GM11168 (cell line): ENCODE results near the gene RASIP1.
"Not testable (repeated sequence)": the region's sequence is repeated elsewhere in the genome, so short reads cannot be mapped to it uniquely, and the experiment has no call there.

Experiments
- in situ Hi-C: fragments of 300-500 bp; cut with MboI; formaldehyde crosslinking; loops from one replicate; pipeline ENCODE4 v1.12.0; 2022; ENCODE audit warnings: low sequenced_read_pairs; ENCODE audit not compliant: unreplicated experiment

Gene RASIP1

DNA sequence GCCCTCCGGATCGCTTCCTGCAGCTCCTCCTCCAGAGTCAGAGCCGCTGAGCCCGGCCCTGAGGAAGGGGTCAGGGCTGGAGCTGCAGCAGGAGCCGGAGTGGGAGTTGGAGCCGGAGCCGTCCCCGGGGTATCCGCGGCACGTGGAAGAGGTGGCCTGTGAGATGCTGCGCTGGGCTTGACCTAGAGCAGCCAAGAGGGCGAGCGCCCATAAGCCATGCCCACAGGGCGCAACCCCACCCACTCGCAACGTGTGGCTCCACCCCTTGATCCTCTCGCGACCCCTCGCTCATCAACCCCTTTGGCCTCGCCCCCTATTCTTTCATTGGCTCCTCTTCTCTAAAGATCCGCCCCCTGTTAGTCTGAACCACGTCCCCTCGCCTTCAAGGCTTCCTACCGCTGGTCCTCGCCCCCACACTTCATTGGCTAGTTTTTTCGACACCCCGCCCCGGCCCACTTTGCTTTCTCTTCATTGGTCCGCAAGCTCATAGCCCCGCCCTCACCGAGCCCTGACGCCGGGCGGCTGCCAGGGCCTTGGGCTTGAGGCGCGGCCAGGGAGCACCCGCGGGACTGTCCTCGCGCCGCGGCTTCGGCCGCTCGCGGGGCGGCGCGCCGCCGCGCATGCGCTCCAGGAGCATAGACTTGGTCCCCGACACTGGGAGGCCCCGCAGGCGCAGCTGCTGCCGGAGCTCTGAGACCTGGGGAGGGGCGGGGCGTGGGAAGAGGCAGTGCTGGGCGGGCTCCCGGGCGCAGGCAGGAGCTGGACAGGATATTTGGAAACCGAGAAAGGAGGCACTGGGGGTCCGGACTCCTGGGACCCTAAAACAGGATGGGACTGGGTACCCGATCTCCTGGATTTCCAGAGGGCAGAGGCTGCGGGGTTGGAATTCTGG, 26.3 kb downstream of the RASIP1 start:
- in situ Hi-C loops, result no loop called here

DNA sequence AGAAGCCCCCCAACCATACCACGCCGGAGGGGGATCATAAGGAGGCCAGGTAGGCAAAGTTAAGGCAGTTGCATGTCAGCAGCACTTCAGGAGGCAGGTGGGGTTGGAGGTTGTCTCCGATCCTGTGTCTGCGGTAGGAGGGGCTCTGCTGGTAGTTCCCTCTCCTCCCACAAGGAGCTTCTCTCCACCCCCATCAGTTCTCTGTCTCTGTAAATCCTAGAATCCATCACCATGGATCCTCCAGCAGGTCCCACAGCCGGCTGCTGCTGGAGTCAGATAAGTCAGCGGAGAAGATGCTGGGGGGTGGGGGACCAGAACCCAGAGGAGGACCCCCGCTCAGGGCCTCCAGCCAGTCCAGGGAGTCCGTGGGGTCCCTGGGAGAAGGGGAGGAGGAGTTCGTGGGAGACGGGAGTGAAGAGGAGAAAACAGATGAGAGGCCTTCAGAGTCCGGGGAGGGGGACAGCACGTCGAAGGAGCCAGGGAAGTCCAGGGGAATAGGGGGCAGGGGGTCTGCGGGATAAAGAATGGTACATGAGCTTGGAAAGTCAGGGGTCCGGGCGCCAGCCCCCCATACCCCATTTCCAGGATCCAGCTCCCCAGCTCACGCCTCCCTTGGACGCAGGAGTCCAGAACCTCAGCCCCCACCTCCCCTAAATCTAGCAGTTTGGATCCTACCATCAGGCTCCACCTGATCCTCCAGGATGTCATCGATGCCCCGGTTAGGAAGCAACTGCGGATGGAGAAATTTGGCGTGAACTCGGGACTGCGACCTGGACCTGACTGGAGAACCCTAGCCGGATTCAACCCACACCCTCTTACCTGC, 27.2 kb downstream of the RASIP1 start:
- in situ Hi-C loops, result no loop called here

DNA sequence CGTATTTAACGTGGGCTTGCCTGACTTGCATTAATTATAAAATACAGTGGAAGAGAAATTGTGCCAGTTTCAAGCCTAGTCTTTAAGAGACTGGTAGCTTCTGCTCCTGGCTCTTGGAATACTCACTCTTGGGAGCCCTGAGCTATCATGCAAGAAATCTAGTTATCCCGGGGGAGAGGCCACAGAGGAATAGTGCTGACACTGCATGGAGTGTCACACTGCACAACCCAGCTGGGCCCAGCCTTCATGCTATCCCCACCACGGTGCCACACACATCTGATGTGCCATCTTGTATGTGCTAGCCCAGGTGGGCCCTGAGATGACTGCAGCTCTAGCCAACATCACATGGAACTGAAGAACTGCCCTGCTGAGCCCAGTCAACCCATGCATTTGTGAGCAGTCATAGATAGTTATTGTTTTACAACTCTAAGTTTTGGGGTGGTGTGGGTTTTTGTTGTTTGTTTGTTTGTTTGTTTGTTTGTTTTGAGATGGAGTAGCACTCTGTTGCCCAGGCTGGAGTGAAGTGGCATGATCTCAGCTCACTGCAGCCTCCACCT, 29.2 kb downstream of the RASIP1 start:
- in situ Hi-C loops, result no loop called here

DNA sequence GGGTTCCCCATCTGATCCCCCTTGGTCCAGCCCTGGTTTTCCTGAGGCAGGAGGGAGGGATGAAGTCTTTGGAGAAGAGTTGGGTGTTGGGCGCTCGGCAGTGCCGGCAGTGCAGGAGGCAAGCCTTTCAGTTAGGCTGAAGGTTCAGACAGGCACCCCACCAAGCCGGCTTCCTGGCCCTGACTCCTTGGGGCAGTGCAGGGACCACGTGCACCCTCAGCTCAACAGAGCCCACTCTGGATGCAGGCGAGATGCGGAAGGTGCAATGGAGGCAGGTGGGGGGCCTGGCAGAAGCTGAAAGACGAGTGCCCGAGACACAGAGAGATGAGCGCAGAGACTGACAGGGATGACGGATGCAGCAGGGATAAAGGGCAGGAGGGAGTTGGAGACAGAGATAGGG, 31.9 kb downstream of the RASIP1 start:
- in situ Hi-C loops, result no loop called here

DNA sequence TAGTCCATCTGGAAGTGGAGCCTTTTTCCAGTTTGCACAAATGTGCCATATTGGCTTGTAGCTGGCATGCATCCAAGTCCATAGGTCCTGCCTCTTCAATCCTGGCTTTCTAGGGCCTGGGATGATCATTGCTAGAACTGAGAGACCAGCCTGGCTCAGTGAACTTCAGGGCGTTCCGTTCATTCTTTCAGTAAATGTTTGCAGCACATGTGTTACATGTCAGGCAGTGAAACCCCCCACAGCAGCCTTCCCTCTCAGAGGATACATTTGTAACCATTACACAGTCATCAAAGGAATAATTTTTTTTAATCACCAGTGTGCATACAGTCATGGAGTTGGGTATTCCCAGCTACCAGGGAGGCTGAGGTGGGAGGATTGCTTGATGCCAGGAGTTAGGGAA, 35.0 kb downstream of the RASIP1 start:
- in situ Hi-C loops, result no loop called here

DNA sequence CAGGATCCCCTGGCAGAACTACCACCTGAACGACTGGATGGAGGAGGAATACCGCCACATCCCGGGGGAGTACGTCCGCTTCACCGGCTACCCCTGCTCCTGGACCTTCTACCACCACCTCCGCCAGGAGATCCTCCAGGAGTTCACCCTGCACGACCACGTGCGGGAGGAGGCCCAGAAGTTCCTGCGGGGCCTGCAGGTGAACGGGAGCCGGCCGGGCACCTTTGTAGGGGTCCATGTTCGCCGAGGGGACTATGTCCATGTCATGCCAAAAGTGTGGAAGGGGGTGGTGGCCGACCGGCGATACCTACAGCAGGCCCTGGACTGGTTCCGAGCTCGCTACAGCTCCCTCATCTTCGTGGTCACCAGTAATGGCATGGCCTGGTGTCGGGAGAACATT, 37.1 kb downstream of the RASIP1 start:
- in situ Hi-C loops, result no loop called here

DNA sequence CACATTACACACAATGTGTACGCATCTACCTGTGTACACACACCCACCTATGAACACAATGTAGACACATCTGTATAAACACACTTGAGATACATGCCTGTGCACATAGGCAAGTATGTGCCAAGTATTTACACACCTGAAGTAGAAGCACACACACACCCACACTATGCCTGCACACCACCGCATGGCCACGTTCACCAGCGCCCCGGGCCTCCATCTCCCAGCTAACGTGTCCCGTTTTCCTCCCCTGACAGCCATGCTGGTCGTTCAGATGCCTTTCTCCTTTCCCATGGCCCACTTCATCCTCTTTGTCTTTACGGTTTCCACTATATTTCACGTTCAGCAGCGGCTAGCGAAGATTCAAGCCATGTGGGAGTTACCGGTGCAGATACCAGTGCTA, 37.7 kb downstream of the RASIP1 start:
- in situ Hi-C loops, result no loop called here

DNA sequence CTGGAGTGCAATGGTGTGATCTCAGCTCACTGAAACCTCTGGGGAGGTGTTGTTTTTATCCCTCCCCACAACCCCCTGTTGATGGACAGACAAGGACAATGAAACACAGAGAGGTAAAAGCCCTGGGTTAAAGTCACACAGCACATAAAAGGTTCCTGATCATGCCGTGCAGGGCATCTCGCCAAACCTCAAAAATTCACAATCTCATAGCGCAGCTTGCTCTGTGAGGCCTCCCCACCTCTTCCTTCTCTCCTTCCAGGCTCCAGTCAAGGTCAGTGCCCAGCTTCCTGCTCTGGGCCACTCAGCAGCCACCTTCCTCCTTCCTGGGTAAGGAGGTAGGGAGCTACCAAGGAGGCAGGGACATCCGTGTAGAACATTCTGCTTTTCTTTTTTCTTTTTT, 42.4 kb downstream of the RASIP1 start:
- in situ Hi-C loops, result no loop called here

DNA sequence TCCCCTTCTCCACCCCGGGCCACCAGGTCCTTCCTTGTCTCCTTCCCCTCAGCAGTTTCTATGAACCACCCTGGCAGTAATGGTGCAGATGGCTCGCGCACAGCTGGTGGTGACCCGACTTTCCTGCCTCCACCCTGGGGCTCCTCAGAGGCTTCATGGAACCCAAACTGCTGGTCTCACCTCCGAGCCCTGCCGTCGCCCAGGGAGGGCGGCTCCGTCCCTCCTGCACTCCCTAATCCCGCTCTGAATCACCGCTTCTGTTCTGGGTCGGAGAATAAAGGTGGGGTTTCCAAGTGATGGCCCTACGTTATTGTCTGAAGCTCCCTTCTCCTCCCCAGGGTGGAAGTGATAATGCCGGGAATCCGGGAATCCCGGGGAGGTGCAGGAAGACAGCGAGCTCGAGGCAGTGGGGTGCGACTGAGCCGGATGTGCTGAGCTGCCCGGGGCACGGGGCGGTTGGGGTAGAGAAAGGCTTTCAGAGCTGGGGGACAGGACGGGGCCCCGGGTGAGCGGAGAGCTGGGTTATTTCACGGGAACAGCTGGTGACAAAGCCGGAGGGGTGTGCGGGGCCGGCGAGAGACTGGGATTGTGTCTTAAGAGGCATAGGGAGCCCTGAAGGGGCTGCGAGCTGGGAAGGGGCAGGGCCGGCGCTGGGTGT, 43.9 kb downstream of the RASIP1 start:
- in situ Hi-C loops, result no loop called here

DNA sequence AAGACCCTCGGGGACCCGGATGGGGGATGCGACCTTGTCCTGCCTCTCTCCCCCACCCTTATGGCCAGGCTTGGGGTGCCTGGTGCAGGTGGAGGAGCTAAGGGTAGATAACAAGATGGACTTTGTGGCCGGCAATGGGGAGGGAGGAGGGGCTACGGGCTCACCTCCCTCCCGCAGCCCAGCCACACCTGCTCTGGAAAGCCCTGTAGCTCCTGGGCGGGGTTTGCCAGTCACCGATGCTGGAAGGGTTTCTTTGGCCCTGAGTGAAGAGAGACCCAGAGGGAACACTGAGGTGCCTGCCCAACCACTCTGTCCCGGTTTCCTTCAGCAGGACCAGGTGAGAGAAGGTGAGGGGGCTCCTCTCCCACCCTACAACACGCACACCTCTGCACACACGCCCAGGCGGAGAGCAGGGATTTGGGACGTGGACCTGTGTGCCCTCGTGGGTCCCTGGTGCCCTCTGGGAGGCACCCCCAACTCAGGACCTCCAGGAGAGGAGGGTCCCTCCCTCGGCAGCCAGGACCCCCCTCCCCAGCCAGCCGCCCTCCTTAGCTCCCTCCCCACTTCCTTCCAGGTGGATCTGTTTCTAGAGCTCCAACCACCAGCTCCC, 44.6 kb downstream of the RASIP1 start, which contains the start of gene FUT2:
Gene FUT2 (plus strand): TSS at position 229 of the 610 bp plus-strand sequence. CDS start 6,986 bp downstream, outside the sequence.
- in situ Hi-C loops, result no loop called here

DNA sequence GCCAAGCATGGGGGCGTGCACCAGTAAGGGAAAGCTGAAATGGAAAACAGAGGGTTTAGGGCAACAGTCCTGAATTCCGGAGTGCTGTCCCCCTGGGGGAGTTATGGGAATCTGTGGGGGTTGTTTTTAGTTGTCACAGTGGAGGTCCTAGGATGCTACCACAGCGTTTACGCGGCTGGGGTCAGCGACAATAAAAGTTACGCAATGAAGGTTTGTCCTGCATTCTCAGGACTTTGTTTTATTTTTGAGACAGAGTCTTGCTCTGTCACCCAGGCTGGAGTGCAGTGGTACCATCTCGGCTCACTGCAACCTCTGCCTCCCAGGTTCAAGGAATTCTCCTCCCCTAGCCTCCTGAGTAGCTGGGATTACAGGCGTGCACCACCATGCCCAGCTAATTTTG, 46.8 kb downstream of the RASIP1 start:
- in situ Hi-C loops, result not testable (repeated sequence)

DNA sequence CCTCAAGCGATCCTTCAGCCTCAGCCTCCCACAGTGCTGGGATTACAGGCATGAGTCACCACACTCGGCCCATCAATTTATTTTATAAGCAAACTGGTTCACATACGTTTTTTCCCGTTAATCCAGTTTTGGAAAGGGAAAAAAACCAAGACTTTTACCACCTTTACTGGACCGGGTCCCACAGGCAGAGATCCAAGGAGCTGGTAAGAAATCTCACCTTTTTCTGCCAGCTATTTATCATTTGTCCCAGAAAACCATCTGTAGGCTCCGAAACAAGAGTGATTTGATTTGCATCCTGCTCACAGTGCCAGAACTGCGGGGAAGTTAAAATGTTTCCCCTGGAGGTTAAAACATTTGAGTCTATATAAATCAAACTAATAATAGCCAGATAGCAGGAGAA, 51.0 kb downstream of the RASIP1 start:
- in situ Hi-C loops, result no loop called here

DNA sequence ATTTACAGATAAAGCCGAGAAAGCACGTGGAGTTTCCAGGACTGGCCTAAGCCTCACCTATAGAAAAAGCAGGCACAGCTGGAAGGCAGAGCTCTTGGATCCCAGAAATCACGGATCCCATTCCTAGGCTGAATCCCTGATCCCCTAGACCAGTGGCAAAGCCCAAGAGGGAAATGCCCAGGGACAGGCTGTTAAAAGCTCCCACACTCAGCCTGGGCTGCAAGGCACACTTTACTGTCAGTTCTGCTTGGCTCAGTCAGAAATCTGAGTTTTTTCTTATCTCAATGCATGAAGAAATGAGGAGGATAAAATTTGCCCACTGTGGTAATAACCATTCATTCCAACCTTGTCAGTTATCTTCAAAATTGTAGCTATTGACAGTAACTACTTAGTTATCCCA, 52.6 kb downstream of the RASIP1 start:
- in situ Hi-C loops, result no loop called here

DNA sequence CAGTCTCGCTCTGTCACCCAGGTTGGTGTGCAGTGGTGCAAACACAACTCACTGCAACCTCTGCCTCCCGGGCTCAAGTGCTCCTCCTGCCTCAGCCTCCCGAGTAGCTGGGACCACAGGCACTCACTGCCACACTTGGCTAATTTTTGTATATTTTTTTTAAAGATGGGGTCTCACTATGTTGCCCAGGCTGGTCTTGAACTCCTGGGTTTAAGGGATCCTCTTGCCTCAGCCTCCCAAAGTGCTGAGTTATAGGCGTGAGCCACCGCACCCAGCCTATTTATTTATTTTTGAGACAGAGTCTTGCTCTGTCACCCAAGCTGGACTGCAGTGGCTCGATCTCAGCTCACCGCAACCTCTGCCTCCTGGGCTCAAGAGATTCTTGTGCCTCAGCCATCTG, 53.8 kb downstream of the RASIP1 start:
- in situ Hi-C loops, result not testable (repeated sequence)

DNA sequence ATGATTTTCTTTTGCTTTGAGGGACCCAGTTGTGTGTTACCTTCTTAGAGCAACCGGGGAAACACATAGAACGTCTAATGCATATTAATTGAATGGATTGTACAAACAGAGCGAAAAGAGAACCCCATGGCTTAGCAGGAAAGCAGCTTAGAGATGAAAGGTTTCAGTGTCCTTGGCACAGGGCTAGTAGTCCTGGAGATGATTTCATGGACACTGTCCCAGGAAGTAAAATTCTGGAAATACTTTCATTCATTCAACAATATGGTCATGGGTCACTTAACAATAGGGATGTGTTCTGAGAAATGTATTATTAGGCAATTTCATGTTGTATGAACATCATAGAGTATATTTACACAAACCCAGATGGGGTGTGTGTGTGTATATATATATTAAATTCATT, 54.3 kb downstream of the RASIP1 start:
- in situ Hi-C loops, result no loop called here

DNA sequence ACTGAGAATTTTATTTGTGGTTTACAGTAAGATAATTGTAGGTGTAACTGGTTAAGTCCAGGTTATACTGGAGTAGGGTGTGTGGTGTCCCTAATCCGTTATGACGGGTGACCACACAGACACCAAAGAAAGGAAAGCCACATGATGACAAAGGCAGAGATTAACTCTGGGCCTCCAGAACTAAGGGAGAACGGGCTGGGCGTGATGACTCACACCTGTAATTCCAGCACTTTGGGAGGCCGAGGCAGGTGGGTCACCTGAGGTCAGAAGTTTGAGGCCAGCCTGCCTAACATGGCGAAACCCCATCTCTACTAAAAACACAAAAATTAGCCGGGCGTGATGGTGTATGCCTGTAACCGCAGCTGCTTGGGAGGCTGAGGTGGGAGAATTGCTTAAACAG, 54.8 kb downstream of the RASIP1 start:
- in situ Hi-C loops, result no loop called here

DNA sequence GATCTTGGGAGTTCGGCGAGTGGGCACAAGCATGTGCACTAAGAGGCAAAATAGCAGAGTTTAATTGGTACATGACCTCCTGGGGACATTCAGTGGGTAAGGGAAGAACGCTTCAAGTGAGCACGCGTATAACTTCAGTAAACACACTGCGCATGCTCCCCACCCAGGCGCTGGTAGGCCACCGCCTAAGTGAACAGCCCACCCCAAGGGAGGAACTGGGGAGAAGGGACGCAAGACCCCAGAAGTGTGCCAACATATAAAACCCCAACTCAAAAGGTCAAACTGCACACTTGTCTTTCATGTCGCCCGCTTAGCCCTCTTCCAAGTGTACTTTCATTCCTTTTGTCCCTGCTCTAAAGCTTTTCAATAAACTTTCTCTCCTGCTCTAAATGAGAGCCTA, 57.1 kb downstream of the RASIP1 start:
- in situ Hi-C loops, result no loop called here

DNA sequence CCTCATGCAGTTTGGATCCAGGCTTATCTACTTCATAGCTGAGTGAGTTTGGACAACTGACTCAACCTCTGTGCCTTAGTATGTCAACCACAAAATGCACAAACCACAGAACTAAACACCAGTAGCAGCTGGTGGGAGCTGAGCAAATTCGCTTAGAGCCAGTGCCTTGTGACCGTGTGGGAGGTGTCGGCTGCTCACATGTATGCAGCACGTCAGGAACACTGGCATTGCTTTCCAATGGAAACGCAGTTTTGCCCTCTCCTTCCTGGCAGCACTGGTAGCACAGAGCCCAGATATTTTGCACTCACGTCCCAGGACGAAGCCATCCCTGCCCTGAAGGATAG, 59.3 kb downstream of the RASIP1 start:
- in situ Hi-C loops, result no loop called here

DNA sequence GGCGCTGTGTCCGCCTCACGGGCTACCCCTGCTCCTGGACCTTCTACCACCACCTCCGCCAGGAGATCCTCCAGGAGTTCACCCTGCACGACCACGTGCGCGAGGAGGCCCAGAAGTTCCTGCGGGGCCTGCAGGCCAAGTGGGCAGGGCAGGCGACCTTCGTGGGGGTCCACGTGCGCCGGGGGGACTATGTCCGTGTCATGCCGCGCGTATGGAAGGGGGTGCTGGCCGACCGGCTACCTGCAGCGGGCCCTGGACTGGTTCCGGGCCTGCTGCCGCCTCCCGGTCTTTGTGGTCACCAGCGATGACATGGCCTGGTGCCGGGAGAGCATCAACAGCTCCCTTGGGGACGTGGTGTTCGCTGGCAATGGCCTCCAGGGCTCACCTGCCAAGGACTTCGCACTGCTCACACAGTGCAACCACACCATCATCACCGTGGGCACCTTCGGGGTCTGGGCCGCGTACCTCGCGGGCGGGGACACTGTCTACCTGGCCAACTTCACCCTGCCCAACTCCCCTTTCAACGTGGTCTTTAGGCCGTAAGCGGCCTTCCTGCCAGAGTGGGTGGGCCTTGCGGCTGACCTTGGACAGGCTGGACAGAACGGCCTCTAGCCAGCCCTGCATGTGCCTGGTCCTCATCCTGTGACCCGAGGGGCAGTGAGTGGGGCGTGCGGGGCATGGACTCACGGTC, 59.8 kb downstream of the RASIP1 start:
- in situ Hi-C loops, result no loop called here

DNA sequence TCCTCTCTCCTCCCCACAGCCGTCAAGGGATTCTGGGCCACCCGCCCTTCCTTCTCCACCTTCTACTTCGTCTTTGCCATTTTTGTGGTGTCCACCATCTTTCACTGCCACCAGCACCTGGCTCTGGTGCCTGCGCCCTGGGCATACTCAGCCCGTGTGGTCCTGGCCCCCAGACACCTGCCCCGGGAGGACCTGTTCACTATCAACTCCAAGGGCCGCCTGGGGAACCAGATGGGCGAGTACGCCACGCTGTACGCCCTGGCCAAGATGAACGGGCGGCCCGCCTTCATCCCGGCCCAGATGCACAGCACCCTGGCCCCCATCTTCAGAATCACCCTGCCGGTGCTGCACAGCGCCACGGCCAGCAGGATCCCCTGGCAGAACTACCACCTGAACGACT, 60.4 kb downstream of the RASIP1 start:
- in situ Hi-C loops, result not testable (repeated sequence)
